Epidermal melanocyte (primary cell): ENCODE measurements around the gene COMMD3.
A peak's percentile ranks its signal among the peaks of the same experiment; 100 is the strongest.
"Not testable (repeated sequence)": the region's sequence is repeated elsewhere in the genome, so short reads cannot be mapped to it uniquely, and the experiment has no call there.

Experiments used
- DNase-seq: peaks from one replicate; pipeline ENCODE4 v3.0.0; 2011; ENCODE audit warnings: low spot score; ENCODE audit not compliant: insufficient read length

Gene COMMD3

DNA sequence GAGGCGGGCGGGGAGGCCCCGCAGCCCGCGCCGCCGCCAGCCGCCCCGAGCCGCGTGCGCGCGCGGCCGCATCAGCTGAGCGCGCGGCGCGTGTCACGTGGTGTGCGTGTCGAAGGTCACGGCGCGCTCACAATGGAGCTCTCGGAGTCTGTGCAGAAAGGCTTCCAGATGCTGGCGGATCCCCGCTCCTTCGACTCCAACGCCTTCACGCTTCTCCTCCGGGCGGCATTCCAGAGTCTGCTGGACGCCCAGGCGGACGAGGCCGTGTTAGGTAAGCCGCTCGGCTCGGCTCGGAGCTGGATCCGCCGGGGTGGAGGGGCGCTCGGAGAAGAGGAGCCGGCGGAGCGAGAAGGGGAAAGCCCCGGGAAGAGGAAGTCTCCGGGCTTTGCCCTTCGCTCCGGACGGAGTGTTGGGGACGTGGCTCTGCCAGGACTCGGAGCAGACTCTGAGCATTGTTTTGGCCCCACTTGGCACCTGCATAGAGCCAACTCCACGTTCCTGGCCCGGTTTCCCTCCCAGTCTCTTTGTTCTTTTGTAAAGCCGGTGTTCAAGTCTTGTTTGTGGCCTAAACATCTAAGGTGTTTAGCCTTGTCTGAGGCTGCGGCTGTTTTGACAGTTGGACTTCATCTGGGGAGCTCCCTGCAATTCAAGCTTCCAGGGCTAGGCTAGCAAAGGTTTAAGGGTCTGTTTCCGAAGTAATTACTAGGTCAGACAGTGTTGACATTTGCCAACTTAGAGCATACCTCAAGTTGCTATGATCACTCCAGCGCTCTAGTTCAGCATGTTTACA is at the start of gene COMMD3:
Gene COMMD3, plus strand, starts transcription at position 103 of the 790 bp plus-strand sequence. Its CDS starts 30 bp downstream, at position 133.
- DNase-seq, result peak; percentile 79

DNA sequence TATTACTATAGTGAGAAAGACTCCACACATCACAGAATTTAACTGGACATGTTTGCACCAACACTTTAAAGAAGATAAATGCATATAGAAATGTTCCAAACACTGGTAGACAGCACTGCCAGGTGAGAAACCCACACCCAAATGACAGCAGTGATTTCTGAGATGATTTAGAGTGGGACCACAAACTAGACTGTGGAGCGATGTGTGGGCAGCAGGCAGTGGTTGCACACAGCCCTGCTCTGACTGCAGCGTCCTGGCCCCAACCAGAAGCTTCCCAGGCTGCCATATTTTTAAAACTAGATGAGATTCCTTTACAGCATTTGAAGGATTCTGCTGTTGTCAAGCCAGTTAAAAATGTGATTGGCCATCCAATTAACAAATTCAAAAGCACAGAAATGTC is 47.7 kb upstream of the COMMD3 start:
- DNase-seq, result no peak

DNA sequence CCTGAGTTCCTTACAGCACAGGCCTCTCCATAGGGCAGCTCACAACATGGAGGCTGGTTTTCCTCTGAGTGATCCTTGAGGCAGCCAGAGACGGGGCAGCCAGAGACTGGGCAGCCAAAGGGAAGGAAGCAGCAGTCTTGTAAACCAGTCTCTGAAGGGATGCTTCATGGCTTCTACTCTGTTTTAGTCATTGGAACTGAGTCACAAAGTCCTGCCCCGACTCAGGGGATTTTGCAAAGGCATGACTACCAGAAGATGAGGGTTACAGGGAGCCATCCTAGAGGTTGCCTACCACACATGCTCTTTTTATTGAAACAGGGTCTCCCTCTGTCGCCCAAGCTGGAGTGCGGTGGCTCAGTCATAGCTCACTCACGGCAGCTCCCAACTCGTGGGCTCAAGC is 44.4 kb upstream of the COMMD3 start:
- no peak for DNase-seq

DNA sequence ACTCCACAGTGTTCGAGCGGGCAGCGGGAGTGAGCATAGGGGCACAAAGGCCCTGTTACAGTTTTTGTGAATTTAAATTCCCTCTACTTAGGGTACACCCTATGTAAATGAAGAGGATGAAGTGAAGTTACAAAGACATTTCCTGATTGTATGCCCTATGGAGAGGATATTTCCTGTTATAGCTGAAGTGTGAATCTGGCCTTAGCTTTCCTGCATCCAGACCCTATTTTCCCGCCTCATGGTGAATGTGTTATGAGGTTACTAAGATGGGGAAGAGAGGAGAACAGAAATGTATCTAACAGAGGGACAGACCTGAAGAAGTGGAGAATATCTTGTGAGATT is 37.8 kb upstream of the COMMD3 start:
- DNase-seq, result no peak

DNA sequence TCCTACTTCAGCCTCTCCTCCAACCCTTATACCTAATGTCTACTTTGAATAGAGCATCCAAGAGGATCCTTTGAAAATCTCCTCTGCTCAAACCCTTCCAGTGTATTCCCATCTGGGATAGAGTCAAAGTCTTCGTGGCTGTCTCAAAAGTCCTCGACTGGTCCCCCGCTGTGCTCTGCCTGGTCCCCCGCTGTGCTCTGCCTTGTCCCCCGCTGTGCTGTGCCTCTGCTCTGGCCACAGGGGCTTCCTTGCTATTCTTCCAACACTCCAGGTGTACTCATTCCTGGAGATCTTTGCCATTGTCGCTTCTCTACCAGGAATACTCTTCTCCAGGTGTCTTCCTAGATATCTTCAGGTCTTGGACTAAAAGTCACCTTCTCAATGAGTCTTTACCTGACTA is 36.1 kb upstream of the COMMD3 start:
- no peak for DNase-seq

DNA sequence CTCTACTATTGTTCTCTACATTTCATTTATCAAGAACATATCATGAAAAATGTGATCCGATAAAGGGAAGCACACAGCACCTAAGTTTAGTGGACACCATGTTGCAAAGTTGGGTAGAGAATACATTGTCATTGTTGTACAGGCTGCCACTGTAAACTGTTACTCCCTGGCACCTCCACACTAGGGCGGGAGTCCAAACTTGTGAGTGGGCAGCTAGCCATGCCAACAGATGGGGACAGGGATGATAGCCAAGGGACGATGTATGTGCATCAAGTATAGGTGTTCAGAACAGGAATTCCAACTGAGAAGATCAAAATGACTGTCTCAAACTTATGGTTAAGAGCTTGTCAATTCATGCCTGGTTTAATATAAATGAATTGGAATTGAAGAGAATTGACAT is 31.1 kb upstream of the COMMD3 start:
- no peak for DNase-seq

DNA sequence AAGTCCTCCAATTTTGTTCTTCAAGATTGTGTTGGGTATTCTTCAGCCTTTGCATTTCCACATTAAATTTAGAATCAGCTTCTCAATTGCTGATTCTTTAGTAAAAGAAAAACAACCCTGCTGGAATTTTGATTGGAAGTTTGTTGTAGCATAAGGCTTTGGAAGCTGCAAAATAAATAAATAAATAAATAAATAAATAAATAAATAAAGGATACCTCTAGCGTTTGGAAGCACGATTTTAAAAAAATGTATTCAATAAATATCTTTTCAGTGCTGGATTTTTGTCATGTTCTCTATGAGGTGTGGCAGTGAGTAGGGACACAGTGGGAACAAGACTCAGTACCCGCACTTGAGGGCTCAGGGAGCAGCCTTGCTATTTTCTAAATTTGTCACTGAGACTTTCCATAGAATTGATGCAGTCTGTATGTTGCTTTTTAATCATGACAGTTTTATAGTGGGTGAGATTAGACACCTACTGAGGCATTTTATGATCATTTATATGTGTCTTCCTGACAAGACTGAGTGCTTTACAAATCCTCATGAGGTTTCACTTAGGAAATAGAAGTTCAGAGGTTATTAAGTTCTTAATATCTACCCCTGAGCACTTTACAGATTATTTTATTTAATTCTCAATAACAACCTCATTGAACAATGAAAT is 22.3 kb upstream of the COMMD3 start:
- no peak for DNase-seq

DNA sequence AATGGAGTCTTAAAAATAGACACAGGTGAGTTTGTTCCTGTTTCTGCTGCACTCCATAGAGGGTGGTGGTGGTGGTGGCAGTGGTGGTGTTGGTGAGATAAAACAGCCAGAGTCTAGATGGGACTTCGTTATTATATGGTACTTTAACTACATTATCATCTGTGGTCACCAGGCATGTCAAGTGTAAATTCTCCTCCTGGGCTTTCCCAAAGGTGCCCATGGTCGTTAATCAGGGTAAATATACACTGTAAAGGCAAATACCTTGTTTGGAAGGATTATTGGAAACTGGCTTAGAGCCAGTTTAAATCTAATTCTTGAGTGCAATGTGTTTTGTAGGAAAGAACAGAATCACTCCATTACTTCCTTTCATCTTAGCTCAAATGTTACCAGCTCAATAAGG is 21.5 kb upstream of the COMMD3 start:
- DNase-seq, result no peak

DNA sequence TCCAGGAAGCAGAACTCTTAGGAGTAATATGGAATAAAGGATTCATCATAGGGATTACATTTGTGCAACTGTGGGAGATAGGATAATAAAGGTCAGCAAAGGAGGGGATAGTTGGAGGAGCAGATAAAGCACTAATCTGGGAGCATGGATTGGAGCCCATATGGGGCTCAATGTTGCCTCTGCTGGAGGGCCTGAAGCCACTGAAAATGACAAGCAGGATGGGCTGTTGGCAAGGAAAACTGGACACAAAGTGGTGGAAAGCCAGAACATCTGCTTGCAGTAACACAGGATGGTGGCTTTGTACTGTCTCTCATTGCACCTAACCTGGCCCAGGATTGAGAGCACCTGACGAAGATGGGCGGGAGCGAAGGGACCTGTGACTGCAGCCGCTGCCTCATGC is 15.0 kb upstream of the COMMD3 start:
- DNase-seq, result no peak

DNA sequence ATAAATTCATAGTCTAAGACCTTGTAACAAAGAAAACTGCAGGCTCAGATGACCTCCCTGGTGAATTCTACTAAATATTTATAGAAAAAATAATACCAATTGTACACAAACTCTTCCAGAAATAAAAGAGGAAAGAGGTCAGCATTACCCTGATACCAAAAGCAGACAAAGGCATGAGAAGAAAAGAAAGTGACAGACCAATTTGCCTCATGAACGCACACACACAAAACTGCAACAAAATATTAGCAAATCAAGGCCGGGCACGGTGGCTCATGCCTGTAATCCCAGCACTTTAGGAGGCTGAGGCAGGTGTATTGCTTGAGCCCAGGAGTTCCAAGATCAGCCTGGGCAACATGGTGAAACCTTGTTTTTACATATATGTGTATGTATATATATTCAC is 12.7 kb upstream of the COMMD3 start:
- no peak for DNase-seq

DNA sequence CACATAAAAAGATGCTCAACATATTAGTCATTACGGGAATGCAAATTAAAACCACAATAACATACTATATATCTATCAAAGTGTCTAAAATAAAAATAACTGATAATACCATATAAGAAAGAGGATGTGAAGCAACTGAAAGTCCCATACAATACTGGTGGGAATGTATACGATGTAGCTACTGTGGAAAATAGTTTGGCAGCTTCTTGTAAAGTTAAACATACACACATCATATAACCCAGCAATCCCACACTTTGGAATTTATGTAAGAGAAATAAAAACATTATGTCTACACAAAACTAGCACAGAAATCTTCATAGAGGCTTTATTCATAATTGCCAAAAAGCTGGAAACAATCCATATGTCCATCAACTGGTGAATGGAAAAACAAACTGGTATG is 10.5 kb upstream of the COMMD3 start:
- no peak for DNase-seq

DNA sequence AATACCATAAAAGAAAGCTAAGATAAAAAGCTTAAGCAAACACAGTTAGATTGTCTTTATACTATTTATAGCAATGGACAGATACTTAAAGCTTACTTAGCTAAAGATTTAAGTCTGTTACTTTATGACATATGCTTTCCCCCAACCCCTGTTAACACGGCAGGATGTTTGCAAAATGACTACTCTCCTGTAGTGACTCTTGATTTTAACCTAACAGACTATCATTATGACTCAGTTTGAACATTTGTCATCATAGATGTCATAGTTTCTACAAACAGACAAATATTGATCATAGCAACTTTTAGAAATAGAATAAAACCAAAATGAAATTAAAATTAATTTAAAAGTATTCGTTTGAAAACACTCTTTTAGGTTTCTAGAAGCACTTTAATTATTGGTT is 7.8 kb upstream of the COMMD3 start:
- no peak for DNase-seq

DNA sequence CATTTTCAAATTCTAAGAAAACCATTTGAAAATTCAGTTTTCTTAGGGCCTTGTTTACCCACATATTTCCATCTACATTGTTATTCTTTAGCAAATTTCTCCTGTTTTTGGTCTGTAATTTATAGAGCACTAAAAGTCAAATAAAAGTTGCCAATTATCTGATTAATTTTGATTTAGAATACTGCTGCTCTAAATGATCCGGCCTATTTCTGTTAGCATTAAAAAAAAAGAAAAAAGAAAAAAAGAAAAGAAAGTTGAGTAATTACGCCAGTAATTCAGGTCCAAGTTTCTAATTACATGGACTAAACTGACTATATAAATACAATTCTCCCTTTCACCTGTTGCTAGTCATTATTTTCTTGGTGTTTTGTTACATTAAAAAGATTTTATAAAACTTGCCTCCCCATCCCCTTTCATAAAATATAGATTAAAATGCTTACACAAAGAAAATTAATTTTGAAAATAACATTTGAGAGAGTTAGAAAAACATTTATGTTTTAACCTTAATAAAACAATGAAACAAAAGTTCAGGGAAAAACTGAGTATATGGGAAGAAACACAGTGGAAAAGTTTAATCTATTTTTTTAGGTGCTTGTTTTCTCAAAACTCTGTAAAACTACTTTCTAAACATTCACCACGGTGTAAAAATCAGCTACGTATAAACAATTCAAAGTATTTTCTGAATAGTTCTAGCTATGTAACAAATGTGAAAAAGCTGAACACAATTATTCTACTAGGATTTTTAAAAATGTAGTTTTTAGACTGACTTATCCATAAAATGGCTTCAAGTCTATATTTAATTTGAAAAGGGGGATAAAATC is 6.8 kb upstream of the COMMD3 start:
- DNase-seq, result no peak

DNA sequence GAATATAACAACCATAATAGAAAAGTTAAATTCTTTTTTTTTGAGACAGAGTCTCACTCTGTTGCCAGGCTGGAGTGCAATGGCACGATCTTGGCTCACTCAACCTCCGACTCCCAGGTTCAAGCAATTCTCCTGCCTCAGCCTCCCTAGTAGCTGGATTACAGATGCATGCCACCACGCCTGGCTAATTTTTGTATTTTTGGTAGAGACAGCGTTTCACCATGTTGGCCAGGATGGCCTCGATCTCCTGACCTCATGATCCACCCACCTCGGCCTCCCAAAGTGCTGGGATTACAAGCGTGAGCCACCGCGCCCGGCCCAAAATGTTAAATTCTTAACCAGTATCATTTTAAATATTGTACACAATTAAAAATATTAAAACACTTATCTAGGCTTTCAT is 6.2 kb upstream of the COMMD3 start:
- not testable (repeated sequence) for DNase-seq

DNA sequence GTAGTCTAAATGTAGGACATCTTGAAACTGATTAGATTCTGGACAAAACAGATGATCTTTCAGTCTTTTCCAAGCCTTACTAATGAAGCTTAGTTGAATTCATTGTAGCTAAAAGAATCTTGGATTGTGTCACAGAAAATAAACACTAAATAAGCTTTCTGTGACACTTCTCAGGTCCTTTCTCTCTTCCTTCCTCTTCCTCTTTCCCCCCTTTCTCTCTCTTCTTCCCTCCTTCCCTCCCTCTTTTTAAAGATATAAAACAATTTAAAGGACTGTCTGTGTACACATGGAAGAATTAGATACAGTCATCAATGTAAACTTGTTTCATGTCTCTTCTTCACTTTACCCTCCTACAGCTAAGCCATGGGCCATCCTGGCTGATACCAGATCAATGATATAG is 5.3 kb upstream of the COMMD3 start:
- no peak for DNase-seq

DNA sequence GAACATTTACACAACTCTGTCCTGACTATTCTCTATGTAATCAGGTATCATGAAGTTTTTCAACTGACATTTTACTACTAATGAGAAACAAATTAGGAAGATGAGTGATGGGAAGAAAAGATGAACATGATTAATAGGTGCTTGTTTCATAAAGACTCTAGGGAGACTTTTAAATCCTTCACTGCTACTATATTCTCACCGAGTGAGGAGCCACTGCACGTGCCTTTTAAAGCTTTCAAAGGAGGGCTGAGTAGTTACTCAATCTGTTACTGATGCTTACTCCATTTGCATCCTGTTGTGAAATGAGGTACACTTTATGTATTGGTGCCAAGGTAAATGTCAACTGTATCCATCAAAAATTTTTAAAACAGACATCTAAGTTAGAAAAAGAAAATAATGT is 1.3 kb upstream of the COMMD3 start:
- no peak for DNase-seq

DNA sequence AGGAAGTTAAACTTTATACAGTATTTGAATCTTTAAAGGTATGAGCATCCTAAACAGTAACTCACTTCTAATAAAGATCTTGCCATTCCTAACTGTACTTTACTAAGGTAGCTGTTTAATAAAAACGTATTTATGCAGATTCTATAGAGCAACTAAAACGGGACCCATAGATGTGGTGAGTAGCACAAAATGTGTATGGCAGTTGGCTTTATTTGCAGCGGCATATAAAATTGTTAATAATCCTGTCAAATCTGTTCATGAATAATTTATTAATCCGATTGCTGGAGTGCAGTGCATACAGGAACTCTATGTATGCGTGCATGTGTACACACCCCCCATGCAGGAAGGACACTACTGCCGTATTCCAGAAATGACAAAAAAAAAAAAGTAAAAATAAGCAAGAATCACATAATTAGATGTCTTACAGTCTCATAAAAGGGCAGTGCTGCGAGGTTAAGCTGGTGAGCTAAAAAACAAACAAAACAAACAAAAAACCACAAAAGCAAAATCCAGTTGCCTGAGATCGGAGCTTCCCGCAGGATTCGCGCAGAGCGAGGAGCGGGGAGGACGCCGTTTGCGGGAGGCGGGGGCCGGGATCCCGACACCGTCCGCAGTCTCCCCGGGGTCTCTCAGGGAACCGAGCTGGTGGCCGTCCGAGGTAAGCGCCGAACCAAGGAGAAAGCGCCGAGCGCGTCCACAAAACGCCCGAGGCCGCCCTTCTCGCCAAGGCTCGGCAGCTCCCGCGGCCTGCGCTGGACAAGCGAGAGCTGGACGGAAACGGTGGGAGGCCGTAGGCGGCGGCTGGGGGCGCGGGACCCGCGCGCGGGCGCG is 518 bp upstream of the COMMD3 start:
- peak; percentile 54 for DNase-seq

DNA sequence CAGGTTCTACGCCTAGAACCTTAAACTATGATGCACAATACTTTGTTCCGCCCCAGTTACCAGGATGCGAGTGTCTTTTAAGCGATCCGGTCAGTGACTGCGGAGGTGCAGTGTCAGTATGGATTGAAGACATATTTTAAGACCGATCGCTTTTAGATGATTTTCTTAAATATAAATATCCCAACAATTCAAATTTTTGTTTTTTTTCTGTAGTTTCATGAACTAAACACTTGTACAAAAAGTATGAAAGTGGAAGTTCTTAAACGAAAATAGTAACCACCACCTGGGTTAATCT is 835 bp downstream of the COMMD3 start:
- DNase-seq, result no peak

DNA sequence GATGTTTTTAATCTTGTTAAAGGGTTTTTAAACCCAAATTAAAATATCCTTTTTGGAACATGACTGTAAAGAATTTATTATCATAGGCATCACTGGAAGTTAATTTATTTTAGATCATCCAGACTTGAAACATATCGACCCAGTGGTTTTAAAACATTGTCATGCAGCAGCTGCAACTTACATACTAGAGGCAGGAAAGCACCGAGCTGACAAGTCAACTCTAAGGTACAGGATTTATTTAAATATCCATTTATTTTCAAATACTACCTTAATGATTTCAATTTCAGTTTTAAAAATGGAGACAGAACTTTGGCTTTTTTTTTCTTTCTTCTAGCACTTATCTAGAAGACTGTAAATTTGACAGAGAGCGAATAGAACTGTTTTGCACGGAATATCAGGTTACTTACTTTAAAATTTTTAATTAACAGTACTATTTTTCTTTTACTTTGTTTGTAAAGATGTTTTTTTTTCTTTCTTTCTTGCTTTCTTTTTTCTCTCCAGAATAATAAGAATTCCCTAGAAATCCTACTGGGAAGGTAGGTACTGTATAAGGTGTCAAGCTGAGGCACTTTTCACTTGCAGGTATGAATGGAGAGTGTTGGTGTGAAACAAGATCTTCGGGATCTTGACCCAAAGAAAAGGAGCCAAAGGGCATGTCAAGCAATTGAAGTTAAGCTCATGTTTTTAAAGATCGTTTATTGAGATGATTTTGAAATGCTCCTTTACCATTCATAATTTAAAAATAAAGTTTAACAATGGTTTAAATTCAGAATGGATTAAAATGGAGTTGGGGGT is 1.8 kb downstream of the COMMD3 start:
- DNase-seq, result no peak

DNA sequence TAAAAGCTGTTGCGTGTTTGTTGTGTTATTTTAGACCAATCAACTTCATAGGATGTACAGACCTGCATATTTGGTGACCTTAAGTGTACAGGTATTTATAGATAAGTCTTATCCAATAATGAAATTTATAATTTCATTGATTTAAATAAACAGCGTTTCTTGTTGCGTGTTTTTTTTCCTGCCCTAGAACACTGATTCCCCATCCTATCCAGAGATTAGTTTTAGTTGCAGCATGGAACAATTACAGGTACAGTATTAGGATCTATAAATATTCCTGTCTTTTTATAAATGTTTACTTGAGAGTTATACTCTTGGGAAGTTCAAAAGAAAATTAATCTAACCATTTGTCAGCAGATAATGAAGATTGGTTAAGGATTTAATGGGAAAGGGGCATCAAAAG is 2.6 kb downstream of the COMMD3 start:
- no peak for DNase-seq

DNA sequence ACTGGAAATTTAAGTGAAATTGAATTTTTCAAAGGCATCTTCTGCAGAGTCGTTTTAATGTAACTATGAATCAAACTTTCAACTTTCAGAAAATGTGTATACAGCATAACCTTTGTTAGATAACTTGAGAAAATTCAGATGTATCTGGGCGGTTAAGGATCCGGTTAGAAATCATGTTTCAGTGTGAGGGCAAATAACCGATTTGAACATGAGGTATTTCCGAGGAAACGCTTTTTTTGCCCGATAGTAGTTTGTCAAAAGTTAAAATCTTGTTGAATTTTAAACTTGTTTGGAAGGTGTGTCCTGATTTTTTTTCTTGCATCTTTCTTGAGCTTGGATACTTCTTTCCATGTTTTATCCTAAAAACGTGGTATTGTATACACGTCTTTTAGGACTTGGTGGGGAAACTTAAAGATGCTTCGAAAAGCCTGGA is 3.4 kb downstream of the COMMD3 start:
- DNase-seq, result no peak
